K562 treated with DMSO at 1 percent for 12 hours (cell line): ENCODE measurements around the gene MMAB. TPM values are rescaled to one million over a fixed set of nuclear protein-coding genes. Genes with fewer than 3 reads are reported as not detected.

ENCODE experiments used
- total RNA-seq: library from RNA; unstranded; fragments of 300-600 nt; gene quantifications from 2 replicates; pipeline ENCODE4 v1.2.3, GENCODE V29; 2022; ENCODE audit not compliant: insufficient read depth

MMAB gene
- 20.5 and 34.5 TPM in 2 replicates for total RNA-seq

DNA sequence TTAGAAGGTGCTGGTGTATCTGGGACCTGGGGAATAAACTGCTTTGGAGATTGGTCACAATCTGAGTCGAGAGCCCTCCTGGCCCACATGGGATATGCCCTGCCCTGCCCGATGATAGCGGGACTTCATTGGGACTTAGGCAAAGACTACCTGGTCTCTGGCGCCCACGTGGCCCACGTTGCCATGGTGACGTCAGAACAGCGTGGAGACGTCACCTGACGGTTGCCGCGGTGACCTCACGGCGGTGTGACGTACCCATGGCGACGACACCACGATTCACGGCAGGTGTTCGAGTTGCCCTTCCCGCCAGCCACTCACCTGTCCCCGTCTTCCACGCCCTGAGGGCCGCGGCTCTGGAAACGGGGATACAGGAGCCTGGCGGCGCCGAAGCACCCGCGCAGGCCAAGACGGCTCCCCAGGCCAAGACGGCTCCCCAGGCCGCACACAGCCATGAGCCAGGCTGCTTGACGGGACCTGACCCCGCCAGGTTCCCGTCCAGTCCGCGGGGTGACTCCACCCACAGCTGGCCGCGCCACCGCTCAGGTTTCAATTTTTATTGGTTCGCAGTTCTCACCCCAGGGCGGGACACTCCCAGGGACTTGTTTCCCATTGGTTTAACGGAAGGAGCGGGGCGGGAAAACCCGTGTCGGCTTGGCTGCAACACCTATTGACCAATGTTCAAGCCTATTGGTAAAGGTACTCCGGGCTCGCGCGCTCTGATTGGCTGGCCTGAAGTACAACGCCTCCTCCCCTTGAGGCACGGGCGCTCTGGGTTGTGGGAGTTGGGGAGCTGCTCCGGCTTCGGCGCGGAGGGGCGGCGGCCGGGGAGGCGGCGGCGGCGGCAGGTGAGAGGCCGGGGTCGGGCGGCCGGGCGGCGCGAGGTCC is at the start of gene MMAB, which contains the start of gene MVK:
Gene MMAB, minus strand, starts transcription at position 476 of the 885 bp plus-strand sequence. Its CDS starts 24 bp downstream, at position 452.
Gene MVK, plus strand, starts transcription at position 766 of the 885 bp plus-strand sequence. CDS start 1,029 bp downstream, outside the sequence.

Other genes starting within 250 kb of the MMAB start
- gene MYO1H, start 225.6 kb downstream of the MMAB start, total RNA-seq = not detected in 2 replicates
- gene KCTD10, start 96.2 kb downstream of the MMAB start, total RNA-seq = 8.8 and 15.9 TPM in 2 replicates
- 7.7 and 24.1 TPM in 2 replicates for gene UBE3B, start 95.9 kb downstream of the MMAB start, total RNA-seq
- 29.6 and 36.5 TPM in 2 replicates for gene MVK, start 290 bp upstream of the MMAB start, total RNA-seq
- gene FAM222A, start 140.3 kb upstream of the MMAB start, total RNA-seq = 1.1 and 2.5 TPM in 2 replicates